ENCODE results near the gene GFOD1. TPM values are rescaled to one million over a fixed set of nuclear protein-coding genes. Genes with fewer than 3 reads are reported as not detected.
"Not testable (repeated sequence)": the region's sequence is repeated elsewhere in the genome, so short reads cannot be mapped to it uniquely, and the experiment has no call there.

The GFOD1 gene
- total RNA-seq, 1 donor from 2014 or later: 22.8 TPM

DNA sequence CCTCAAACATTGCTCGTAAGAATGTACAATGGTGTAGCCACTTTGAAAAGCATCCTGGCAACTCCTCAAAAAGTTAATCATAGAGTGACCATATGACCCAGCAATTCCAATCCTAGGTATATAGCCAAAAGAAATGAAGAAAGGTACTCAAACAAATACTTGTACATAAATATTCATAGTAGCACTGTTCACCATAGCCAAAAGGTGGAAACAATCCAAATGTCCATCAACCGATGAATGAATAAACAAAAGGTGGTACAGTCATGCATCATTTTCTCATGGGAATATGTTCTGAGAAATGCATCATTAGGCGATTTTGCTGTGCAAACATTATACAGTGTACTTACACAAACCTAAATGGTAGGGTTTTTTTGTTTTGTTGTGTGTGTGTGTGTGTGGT is 84.7 kb downstream of the GFOD1 start:
- ATAC-seq: no peak

DNA sequence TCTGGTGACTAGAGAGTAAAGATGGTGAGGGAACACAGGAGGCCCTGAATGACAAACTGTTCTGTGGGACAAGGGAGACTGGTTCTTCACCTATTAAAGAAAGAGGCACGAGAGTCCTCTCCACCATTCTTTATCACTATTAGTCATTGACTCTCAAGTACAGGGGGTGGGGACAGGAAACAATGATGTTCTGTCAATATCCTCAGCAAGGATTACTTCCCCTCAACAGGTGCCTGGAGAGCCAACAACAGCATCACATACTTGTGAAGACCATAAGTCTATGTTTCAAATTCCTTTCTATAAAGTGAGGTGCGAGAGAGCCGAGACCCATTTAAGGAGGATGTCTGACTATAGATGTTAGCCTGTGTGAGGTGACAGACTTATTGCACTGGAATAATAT is 86.6 kb downstream of the GFOD1 start:
- no peak for ATAC-seq

DNA sequence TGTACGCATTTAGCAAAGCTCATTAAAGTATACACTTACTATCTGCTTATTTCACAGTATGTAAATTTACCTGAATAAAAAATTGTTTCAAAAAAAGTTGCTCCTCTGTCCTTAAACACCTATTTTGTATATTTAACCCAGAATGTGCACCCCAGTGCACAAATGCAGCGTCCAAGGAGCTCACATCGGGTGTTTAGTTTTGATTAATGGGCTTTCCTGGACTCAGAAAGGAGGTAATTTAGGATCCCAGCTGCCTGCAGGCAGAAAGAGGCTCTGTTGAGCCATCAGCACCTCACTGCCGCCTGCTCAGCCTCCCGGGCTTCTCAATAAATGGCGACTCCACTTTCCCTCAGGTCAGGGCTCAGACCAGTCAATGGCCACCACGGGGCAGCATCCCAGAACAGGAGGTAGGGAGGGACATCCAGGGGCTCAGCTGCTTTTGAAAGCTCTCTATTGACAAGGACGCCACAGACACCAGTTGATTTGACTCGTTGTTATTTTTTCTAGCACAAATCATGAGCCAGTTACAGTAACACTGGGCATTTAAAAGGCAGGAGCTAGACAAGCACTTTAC is 88.9 kb downstream of the GFOD1 start:
- peak; percentile 14 for ATAC-seq

DNA sequence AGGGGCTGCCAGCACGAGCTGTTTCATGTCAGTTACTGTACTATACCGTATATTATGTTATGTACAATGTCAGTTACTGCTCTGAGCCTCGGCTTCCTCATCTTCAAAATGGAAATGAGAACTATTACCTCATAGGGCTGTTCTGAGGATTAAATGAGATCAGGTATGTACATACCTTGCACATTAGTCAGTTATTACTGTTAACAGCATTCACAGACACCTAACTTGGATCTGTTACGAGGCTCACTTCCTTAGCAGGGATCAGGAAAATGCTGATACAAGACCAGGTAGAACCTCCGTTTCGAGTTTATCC is 89.4 kb downstream of the GFOD1 start:
- peak; percentile 95 for ATAC-seq

DNA sequence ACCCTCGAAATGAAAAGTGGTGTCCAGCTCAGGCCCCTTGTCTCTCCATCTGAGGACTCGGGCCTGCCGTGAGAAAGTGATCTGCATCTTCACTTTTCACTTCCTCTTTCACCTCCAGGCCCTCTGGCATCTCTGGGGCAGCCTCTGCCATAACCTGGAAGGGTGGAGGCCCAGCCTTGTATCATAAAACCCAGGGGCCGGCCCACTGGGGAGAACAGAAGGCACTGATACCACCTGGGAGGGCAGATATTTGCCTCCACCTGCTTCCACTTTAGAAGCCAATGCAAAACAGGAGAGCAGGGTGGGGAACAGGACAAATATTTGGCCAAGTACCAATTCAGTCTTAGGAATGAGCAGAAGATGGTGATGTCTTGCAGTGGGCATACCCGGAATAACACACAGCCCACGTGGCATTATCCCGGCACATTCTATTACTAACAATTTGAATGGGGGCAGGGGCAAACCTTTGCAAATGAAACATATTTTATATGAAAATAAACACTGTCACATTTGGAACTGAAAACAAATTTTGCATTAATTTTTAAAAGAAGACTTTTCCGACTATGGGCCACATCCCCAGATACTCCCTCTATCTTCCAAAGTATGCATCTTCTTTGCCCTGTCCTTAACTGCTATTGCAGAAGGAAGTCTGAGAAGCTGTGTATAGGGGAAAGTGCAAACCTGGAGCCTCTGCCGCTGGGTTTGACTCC is 89.9 kb downstream of the GFOD1 start:
- peak; percentile 13 for ATAC-seq

DNA sequence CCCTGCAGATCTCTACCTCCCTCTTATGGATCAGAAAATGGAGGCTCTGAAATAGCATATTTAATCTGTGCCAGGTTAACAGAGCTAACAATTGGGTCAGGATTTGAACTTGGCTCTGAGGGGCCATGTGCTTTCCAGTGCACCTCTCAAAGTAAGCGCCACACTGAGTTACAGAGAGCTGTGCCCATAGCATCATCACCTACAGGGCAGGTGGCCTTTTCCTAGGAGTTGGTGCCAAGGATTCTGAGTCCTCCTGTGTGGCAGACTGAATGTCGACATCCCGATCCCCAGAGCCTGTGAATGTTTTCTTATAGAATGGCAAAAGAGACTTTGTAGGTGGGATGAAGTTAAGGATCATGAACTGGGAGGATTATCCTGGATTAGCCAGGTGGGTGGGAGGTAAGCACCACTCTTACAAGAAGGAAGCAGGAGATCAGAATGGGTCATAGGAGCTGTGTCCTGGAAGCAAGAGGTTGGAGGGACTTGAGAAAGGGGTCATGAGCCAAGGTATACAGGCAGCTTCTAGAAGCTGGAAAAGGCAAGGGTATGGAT is 91.1 kb downstream of the GFOD1 start:
- ATAC-seq: no peak

DNA sequence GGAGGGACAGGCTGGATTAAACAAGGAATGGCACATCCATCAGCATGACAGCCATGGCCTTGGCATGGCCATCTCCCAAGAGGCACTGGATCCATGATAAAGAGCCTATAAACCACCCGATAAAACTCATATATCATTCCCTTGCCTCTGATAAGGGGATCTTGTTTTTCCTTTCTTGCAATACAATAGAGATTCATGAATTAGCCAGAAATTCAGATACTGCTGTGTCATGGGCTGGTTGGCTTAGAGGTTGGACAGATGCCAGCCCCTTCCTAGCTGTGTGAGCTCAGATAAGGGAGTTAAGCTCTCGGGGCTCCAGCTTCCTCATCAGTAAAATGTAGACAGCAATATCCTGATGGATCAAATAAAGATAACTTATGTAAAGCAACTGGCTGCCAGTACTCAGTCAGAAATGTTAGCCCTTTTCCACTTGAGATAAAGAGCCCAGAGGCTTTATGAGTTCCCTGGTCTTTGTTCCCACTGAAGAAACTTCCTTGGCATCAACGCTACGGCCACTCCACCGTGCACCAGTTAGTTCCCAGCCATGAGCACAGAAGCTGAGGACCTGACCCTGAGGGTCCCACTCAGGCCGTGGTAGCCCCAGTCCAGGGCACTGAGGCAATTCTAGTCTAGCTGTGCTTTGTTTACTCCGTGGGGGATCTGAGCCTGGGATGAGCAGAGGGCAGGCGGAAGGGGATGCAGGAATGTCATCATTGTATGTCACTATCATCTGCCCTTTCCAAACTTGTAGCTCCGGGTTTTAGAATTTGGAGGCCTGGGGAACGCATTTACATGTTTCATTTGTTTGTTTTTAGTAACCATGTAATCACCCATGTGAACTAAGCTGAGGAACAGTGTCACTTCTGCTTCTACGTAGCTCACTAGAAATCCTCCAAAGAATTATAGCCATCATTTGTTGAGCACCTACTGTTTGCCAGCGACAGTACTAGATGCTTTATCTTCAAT is 91.8 kb downstream of the GFOD1 start:
- peak; percentile 17 for ATAC-seq

DNA sequence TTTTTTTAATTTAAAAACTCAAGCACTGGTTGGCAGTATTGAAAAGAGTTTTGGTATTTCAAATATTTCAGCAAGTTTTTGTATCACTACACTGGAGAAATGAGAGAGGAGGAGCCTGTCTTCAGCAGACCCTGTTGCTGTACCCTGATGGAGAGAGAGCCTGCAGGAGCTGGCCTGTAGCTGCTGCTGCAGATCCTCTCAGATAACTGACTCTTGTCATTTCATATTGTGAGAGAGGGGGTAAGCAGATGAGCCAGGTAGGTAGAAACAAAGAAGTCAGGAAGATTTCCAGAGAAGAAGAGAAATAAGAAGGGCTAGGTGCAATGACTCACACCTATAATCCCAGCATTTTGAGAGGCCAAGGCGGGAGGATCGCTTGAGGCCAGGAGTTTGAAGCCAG is 94.9 kb downstream of the GFOD1 start:
- no peak for ATAC-seq

DNA sequence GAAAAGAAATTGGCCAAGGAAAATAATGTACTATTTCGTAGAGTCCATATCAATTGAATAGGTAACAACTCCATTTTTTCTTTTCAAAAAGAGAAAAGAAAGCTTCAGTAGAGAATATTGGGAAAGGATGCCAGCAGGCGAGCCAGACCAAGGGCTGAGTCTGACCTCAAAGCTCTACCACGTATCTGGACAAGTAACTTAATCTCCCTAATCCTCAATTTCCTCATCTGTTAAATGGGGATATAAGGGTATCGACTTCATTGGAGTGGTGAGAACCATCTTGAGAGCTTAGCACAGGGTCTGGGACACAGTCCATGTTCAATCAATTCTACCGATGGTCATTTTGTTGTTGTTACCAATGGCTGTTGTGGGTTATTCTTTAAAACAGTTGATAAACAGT is 95.9 kb downstream of the GFOD1 start:
- no peak for ATAC-seq

DNA sequence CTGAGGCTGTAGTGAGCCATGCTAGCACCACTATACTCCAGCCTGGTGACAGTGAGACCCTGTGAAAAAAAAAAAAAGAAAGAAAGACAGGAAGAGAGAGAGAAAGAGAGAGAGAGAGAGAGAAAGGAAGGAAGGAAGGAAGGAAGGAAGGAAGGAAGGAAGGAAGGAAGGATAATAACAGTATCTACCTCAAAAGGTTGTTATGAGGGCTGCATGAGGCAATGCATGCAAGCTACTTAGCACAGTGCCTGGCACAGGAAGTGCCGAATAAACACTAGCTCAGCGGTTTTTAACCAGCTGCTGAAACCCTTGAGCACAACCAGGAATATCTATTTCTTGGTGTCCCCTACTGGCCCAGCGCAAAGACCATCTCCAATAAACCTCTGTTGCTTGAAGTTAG is 96.7 kb downstream of the GFOD1 start:
- ATAC-seq: no peak

DNA sequence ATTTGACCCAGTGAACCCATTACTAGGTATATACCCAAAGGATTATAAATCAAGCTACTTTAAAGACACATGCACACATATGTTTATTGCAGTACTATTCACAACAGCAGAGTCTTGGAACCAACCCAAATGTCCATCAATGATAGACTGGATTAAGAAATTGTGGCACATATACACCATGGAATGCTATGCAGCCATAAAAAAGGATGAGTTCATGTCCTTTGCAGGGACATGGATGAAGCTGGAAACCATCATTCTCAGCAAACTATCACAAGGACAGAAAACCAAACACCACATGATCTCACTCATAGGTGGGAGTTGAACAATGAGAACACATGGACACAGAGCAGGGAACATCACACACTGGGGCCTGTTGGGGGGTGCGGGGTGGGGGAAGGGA is 98.2 kb downstream of the GFOD1 start:
- not testable (repeated sequence) for ATAC-seq

DNA sequence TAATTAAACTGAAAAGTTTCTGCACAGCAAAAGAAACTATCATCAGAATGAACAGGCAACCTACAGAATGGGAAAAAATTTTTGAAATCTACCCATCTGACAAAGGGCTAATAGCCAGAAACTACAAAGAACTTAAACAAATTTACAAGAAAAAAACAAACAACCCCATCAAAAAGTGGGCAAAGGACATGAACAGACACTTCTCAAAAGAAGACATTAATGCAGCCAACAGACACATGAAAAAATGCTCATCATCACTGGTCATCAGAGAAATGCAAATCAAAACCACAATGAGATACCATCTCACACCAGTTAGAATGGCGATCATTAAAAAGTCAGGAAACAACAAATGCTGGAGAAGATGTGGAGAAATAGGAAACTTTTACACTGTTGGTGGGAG is 98.6 kb downstream of the GFOD1 start:
- ATAC-seq: not testable (repeated sequence)

DNA sequence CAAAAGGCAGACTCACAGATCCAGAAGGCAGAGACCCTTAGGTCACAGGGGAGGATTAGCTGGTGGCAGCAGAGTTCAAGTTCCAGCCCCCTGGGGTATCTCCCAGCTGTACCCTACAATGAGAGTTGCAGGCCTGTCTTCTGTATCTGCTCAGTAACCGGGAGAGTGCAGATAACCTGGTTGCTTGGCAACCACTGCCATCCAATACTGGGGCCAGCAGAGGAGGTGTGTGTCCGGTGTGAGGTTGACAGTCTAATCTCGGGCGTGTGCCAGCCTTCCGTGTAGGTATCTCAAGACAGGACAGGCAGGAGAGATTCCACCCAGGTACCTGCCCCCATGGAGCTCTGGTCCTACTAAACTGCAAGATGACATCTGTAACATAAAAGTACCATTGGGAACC is 102.4 kb downstream of the GFOD1 start:
- ATAC-seq: no peak

DNA sequence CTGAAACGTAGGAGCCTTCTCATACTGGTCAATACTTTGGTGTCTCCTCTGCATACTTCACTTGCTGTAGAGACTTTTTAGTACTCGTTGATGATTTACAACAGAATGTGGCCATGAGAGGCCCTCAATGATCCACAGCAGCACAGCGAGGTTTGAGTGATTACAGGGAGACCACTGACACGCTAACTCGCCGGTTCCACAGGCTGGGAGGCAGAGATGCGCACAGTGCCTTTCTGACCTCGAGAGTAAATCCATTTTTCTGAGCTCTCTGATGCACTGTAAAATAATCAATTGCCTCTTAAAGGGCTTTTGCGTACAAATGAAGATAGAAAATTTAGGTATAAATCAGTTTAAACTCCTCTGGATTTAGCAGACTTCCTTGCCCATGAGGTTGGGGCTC is 102.9 kb downstream of the GFOD1 start:
- ATAC-seq: no peak

DNA sequence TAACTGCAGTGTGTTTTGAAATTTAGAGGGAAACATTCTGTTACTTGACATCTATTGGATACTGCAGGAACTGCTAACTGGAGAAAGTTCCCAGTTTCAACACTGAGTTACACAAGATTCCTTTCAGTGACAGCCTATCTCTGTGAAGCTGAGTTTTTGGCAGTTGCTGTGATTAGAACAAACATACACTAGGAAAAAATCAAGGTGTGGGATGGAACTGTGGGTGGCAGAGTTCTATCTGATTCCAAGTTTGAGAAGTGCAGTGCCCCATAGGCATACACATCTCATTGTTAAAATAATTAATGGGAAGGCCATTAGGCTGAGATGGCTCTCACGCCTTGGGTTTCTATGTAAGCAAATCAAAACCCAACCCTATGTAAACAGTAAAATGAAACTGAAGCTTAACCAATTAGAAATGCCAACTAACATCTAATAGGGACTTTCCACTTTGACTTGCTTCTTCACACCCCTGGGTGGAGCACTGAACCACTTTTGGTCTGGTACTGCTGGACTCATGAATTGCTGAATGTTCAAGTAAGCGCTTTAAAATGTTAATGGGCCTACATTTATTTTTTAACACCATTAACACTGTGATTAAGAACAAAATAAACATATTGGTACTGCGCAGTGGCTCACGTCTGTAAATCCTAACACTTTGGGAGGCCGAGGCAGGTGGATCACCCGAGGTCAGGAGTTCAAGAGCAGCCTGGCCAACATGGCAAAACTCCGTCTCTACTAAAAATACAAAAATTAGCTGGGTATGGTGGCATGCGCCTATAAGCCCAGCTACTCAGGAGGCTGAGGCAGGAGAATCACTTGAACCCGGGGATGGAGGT is 103.9 kb downstream of the GFOD1 start:
- ATAC-seq: peak; percentile 88

DNA sequence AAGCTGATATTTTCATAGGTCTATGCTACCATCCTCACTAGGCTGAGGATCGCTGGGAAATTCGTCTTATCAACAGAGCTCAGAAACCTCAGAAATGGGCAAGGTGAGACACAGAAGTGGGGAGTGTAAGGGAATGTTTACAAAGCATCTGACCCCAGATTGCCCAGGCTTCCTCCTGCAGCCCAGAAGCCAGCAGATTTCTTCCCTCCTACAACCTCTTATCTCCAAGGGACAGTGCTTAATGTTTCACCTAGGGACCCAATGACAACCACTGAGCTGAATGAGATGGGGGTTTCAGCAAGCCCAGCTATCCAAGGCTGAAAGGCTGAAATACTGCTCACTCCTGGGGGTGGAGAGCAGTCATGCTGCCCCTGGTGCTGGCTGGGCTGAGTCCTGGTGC is 106.6 kb downstream of the GFOD1 start:
- ATAC-seq: no peak

DNA sequence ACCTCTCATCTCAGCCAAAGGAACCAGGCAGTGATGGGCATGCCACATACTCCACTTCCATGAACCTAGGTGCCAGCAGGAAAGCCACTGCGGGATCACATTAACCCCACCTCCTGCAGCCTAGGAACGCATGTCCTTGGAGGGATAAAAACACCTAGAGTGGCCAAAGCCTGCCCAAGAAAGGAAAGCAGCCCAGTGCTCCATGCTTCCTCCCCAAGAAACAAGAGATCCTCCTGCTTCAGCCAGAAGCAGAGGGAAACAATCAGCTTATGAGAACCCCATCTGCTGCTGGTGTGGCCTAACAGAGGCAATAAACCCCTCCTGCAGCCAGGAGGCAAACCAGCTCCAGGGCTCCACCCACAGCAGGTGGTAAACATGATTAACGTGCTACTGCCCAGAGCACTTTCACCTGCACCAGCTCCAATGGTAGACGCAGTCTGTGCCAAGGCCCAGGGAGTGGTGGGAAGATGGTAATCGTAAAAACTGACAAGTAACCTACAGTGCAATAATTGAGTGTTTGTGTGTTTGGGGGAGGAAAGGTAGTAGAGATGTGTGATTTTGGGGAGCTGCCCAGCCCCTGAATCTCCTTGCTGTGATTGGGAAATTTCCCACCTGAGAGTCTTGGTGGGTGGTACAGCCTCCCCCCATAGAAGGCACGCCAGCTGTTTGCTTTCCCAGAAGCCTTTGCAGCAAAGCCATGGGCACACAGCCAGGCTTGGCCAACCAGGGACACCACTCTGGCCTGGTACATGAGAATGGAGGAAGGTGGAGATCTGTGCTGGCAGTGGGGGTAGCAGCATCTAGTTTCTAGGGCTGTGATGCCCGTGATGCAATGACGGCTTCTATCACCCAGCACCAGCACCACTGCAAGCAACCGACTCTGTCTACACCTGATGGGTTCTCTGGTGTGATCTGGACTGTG is 108.5 kb downstream of the GFOD1 start:
- ATAC-seq: peak; percentile 61

DNA sequence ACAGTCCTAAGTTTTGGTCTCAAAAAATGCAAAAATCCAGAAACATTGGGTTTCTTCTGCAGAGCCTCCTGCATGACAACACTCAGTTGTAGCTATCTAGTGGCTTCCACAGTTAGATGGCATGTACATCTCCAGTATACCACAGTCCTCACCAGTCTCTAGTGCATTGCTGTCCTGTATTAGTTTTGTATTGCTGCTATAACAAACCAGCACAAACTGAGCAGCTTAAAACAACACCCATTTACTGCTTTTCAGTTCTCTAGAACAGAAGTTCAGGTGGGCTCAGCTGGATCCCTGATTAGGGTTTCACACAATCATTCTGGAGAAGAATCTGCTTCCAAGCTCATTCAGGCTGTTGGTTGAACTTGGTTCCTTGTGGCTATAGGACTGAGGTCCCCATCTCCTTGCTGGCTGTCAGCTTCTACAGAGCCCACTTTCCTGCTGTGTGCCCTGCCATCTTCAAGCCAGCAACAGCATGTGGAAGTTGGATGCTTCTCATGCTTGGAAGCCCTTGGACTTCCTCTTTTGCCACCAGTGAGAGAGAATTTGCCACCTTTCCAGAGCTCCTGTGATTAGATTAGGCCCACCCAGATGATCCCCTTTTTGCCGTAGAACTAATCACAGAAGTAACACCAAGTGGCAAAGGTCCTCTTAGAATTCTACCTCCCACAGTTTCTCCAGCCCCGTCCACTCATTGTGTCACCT is 110.2 kb downstream of the GFOD1 start:
- ATAC-seq: no peak

DNA sequence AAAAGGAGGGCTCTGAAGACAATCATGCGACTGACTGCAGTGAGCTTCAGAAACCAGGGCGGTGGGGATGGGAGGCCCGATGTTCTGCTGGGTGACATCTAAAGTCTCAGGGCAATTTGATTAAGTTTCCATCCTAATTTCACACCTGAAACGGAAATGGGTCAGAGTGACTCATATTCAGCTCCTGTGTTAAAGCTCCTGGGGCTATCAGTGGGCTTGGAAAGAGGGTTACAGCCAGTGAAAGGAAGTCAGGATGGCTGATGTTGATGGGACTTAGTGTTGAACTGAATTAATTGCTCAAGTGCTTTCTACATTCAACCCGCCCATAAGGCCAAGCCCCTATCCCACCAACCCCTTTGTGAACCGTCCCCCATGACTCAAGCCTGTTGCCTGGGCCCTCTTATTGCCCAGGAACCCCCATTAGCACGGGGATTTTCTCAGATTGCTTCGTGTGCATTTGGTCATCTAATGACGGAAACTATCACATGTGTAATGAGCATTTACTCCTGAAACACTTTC is 112.0 kb downstream of the GFOD1 start:
- no peak for ATAC-seq

DNA sequence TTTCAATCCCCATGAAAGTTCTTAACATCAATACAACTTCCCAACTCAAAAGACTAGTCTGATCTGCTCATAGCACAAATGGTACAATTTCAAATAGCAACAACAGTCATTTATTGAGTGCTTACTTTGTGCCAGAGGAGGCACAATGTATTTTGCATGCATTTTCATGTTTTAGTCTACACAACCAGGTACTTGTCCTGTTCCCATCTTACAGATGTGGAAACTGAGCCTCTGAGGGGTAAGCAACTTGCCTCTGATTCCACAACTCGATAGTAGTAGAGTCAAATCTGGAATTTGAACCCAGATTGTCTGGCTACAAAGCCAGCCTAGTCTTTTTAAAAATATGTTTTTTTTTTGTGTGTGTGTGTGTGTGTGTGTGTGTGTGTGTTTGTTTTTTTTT is 113.5 kb downstream of the GFOD1 start:
- no peak for ATAC-seq
